Measurements from ENCODE around the gene ABCF2. TPM values are rescaled to one million over a fixed set of nuclear protein-coding genes. Genes with fewer than 3 reads are reported as not detected.

ABCF2 gene
- 35.8 to 42.2 TPM (median 37.7 TPM) in 3 replicates for total RNA-seq
- long read RNA-seq, transcript ABCF2-201 (15 exons, 3,546 nt) = major isoform, 109 of 125 reads
- long read RNA-seq, partial matches to known transcripts = 13 of 125 reads
- long read RNA-seq, other reads (novel, unspliced or antisense) = 3 of 125 reads

DNA sequence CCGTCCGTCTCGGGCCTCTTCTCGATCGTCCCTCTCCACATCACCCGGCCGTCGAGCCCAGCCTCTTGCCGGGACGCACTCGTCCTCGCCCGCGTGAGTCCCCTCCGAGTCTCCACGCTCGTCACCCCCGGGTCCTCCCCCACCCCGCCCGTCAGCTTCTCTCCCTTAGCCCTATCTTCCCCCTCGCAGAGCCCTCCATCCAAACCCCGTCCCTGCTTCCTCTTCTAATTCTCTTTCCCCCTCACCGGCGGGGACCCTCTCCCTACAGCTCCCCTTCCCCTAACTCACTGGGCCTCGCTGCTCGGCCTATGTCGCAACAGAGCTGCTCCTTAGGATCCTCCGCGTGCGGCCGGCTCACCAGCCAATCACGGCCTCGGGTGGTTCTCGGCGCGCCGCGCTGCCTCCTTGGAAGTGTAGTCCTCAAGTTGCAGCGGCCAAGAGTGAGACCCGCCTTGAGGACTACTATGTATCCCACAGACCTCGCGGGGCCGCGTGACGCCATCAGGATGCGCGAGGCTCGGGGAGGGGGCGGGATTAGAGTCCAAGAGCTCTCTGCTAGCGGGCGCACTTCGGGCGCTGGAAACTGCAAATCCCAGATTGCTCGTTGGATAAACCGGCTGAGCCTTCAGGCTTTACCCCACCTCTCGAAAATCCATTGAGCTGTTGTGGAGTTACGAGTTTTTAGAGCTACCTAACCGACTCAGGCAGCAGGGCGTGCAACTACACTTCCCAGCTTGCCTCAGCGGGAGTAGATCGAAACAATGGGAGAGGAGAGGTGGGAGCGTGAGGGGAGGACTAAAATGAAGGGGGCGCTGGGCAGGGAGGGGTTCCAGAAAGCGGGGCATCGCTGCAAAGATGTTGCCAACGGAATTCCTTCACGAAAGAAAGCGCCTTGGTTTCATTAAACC is at the start of gene ABCF2:
Gene ABCF2 (minus strand): TSS at position 331 of the 908 bp plus-strand sequence. CDS start 747 bp downstream, outside the sequence.
- Mint-ChIP-seq H3K4me1 (ENCODE audit: low read depth) (peaks cover 42% of the 10 kb centered on the region), H3K27ac (ENCODE audit: unreplicated experiment) (peak within 1 kb of the TSS; percentile 98), H3K27me3 (ENCODE audit: low read depth) (no peaks in the 10 kb centered on the region)

DNA sequence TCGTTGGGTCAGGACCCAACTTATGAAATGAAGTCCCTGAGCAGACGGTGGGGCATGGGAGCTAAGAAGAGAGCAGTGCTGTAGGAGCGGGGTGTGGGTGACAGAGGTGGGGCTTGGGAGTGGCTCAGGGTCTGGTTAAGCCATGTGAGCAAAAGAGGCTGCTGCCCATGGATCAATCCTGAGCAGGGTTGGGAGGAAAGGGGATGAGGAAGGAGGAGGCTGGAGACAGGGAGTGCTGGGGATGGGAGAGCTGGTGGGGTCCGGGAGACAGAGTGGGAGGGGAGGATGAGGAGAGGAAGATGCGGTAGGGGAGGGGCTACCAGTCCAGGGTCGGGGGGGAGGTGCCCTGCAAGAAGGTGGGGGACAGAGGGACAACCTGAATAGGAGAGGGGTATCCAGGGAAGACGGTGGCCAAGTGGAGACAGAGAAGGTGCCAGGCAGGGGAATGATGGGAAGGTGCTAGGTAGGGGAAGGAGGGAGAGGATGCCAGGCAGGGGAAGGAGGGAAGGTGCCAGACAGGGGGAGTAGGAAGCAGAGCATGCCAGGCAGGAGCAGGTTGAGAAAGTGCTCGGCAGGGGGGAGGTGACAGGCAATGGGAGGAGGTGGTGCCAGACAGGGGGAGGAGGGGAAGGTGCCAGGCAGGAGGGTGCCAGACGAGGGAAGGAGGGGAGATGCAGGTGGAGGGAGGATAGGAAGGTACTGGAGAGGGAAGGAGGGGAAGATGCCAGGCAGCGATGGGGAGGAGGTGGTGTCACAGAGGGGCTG is 49.0 kb upstream of the ABCF2 start:
- peaks cover 7% of the 10 kb centered on the region for H3K27me3 Mint-ChIP-seq (ENCODE audit: low read depth)
- H3K36me3 Mint-ChIP-seq (ENCODE audit: low read depth) = peaks cover 3% of the 10 kb centered on the region
- H3K27ac Mint-ChIP-seq (ENCODE audit: unreplicated experiment) = no peak overlapping the region
- peaks cover 12% of the 10 kb centered on the region for H3K4me1 Mint-ChIP-seq (ENCODE audit: low read depth)
- H3K4me3 Mint-ChIP-seq (ENCODE audit: unreplicated experiment) = peak overlapping the region; percentile 38
- TF ChIP-seq, protein P1, sequence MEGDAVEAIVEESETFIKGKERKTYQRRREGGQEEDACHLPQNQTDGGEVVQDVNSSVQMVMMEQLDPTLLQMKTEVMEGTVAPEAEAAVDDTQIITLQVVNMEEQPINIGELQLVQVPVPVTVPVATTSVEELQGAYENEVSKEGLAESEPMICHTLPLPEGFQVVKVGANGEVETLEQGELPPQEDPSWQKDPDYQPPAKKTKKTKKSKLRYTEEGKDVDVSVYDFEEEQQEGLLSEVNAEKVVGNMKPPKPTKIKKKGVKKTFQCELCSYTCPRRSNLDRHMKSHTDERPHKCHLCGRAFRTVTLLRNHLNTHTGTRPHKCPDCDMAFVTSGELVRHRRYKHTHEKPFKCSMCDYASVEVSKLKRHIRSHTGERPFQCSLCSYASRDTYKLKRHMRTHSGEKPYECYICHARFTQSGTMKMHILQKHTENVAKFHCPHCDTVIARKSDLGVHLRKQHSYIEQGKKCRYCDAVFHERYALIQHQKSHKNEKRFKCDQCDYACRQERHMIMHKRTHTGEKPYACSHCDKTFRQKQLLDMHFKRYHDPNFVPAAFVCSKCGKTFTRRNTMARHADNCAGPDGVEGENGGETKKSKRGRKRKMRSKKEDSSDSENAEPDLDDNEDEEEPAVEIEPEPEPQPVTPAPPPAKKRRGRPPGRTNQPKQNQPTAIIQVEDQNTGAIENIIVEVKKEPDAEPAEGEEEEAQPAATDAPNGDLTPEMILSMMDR (IDR thresholded peaks at IDR 0.05) = no peak
- no peaks in the 10 kb centered on the region for H3K9me3 Mint-ChIP-seq (ENCODE audit: low read depth)
- no peak for DNase-seq (ENCODE audit: low spot score)

More for the DNA sequence above, at the start of gene ABCF2:
- TF ChIP-seq, protein P1 (IDR thresholded peaks at IDR 0.05) = peak; percentile 21
- peak within 1 kb of the TSS; percentile 100 for H3K4me3 Mint-ChIP-seq (ENCODE audit: unreplicated experiment)
- peak; percentile 99 for DNase-seq (ENCODE audit: low spot score)
- H3K36me3 Mint-ChIP-seq (ENCODE audit: low read depth) = peaks cover 23% of the 10 kb centered on the region
- H3K9me3 Mint-ChIP-seq (ENCODE audit: low read depth) = no peaks in the 10 kb centered on the region

DNA sequence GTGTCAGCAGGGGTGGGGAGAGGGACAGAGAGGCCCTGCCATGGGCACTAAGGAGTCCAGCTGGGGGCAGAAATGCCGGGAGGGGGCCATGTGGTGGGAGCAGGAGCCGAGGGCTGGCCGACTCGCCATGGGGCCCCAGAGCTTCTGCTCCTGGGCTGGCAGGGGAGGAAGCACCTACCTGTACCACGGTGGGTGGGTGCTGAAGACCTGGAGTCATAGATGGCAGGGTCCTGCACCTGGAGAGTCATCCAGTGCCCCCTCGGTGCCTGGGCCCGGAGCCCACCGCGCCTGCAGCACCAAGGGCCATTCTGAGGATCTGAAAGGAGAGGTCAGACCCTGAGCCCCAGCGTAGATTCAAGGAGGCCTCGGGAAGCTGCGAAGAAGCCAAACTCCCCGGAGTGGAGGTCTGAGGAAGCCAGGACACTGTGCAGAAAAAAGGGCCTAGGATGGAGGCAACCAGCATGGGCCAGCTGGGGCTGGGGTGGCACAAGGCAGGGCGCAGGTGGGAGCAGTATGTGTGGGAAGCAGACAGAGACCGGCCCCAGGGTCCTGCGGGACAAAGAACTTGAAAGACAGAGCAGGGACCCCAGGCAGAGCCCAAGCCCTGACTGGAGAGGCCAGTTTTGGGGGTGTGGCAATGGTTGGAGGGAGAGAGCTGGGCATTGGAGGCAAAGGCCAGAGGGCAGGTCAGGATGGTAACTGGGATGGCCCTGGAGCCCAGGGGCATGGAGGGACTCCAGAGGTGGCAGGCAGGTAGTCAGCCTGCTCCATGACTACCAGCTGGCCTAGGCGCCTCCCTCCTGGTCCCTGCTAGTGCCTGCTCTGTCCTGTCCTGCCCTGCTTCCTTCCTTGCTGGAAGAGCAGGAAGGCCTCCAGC is 48.2 kb upstream of the ABCF2 start:
- Mint-ChIP-seq H3K9me3 (ENCODE audit: low read depth) (no peaks in the 10 kb centered on the region), H3K27ac (ENCODE audit: unreplicated experiment) (no peak overlapping the region), H3K27me3 (ENCODE audit: low read depth) (peaks cover 3% of the 10 kb centered on the region), H3K4me1 (ENCODE audit: low read depth) (peaks cover 12% of the 10 kb centered on the region), H3K36me3 (ENCODE audit: low read depth) (peaks cover 3% of the 10 kb centered on the region), H3K4me3 (ENCODE audit: unreplicated experiment) (peak overlapping the region; percentile 38)
- no peak for DNase-seq (ENCODE audit: low spot score)
- TF ChIP-seq, protein P1 (IDR thresholded peaks at IDR 0.05) = no peak

DNA sequence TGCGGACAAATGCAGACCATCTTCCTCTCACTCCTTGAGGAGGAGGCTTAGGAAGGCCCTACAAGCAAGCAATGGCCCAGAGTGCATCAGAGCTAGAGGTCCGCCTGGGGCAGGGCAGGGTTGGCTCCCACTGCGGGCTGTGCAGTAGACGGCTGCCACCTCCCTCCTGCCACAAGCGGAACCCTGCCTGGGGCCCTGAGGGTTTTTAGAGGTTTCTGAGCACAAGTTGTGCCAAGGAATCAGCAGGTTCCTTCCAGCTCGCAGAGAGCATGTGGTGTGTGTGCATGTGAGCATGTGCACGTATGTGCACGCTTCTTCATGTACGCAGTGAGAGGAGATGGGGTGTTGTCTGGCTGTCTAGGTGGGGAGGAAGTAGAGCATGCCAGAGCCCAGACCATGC is 47.4 kb upstream of the ABCF2 start:
- no peak overlapping the region for H3K4me3 Mint-ChIP-seq (ENCODE audit: unreplicated experiment)
- H3K36me3 Mint-ChIP-seq (ENCODE audit: low read depth) = peaks cover 3% of the 10 kb centered on the region
- H3K27me3 Mint-ChIP-seq (ENCODE audit: low read depth) = peaks cover 3% of the 10 kb centered on the region
- TF ChIP-seq, protein P1 (IDR thresholded peaks at IDR 0.05) = no peak
- DNase-seq (ENCODE audit: low spot score) = no peak
- H3K27ac Mint-ChIP-seq (ENCODE audit: unreplicated experiment) = no peak overlapping the region
- H3K9me3 Mint-ChIP-seq (ENCODE audit: low read depth) = no peaks in the 10 kb centered on the region
- H3K4me1 Mint-ChIP-seq (ENCODE audit: low read depth) = peaks cover 12% of the 10 kb centered on the region

Data from chondrocyte (in vitro differentiated cells).